GM12878 (cell line): ENCODE results near the gene OGFOD3. TPM values are rescaled to one million over a fixed set of nuclear protein-coding genes. Genes with fewer than 3 reads are reported as not detected.

Source experiments
- ASH2L ChIP-seq: fragments of 300-600, 200-600 bp; sonication (generic); IDR thresholded peaks from 2 replicates; pipeline ENCODE4 v1.6.1; 2017; ENCODE audit warnings: low read depth, mild to moderate bottlenecking, borderline replicate concordance
- CBFB ChIP-seq: IDR thresholded peaks from 2 replicates; pipeline ENCODE4 v1.6.1; 2016; ENCODE audit warnings: antibody characterized with exemption, low read depth
- CREB1 ChIP-seq: IDR thresholded peaks from 2 replicates; pipeline ENCODE4 v1.6.1; 2012; ENCODE audit warnings: low read depth, mild to moderate bottlenecking, inconsistent platforms
- DPF2 ChIP-seq: fragments of 450-650 bp; IDR thresholded peaks from 2 replicates; pipeline ENCODE4 v1.6.1; 2017; ENCODE audit warnings: mild to moderate bottlenecking
- EGR1 ChIP-seq, 2 experiments: IDR thresholded peaks; 1 replicate in 1 of 2; 2 replicates in 1 of 2; pipeline ENCODE4 v1.6.1; 2011 to 2012; ENCODE audit warnings: low read depth in 2 of 2, low read length in 2 of 2, borderline replicate concordance in 1 of 2, mild to moderate bottlenecking in 1 of 2, moderate library complexity in 1 of 2
- FOS ChIP-seq: IDR thresholded peaks from 3 replicates; pipeline ENCODE4 v1.6.1; 2011; ENCODE audit warnings: borderline replicate concordance; ENCODE audit not compliant: insufficient read length; ENCODE audit errors: extremely low read depth
- FOXK2 ChIP-seq: fragments of 450-650 bp; IDR thresholded peaks from 2 replicates; pipeline ENCODE4 v1.6.1; 2017; ENCODE audit warnings: mild to moderate bottlenecking, moderate library complexity
- IRF5 ChIP-seq: fragments of 450-650 bp; IDR thresholded peaks from 2 replicates; pipeline ENCODE4 v1.6.1; 2017; ENCODE audit warnings: borderline replicate concordance
- MTA3 ChIP-seq: IDR thresholded peaks from 2 replicates; pipeline ENCODE4 v1.6.1; 2012; ENCODE audit warnings: low read length, inconsistent platforms, borderline replicate concordance
- NFYB ChIP-seq: IDR thresholded peaks from 2 replicates; pipeline ENCODE4 v1.6.1; 2011; ENCODE audit warnings: low read depth, mild to moderate bottlenecking, low read length, improper control_type of control experiment, moderate library complexity; ENCODE audit not compliant: insufficient read depth
- POLR2A ChIP-seq: IDR thresholded peaks from 2 replicates; pipeline ENCODE4 v1.6.1; 2011; ENCODE audit warnings: low read depth, mild to moderate bottlenecking, low read length
- POU2F2 ChIP-seq: IDR thresholded peaks from 3 replicates; pipeline ENCODE4 v1.6.1; 2011; ENCODE audit warnings: low read depth, mild to moderate bottlenecking, low read length, borderline replicate concordance
- SMAD5 ChIP-seq: IDR thresholded peaks from 2 replicates; pipeline ENCODE4 v1.6.1; 2016; ENCODE audit warnings: antibody characterized with exemption, low read depth
- STAT1 ChIP-seq: fragments of 450-650 bp; conservative IDR thresholded peaks from 2 replicates; pipeline ENCODE4 v1.6.1; 2014; ENCODE audit warnings: antibody characterized with exemption, mild to moderate bottlenecking
- SUPT20H ChIP-seq: IDR thresholded peaks from 2 replicates; pipeline ENCODE4 v1.6.1; 2011; ENCODE audit warnings: low read depth, mild to moderate bottlenecking, low read length, moderate library complexity, borderline replicate concordance; ENCODE audit not compliant: control insufficient read depth
- TCF3 ChIP-seq: IDR thresholded peaks from 2 replicates; pipeline ENCODE4 v1.6.1; 2012; ENCODE audit warnings: low read depth, mild to moderate bottlenecking, low read length, borderline replicate concordance; ENCODE audit not compliant: insufficient read depth
- TCF7 ChIP-seq: IDR thresholded peaks from 2 replicates; pipeline ENCODE4 v1.6.1; 2014; ENCODE audit warnings: antibody characterized with exemption, borderline replicate concordance
- YY1 ChIP-seq: IDR thresholded peaks from 2 replicates; pipeline ENCODE4 v1.6.1; 2011; ENCODE audit warnings: low read depth, mild to moderate bottlenecking, low read length
- ZNF24 ChIP-seq: fragments of 450-650 bp; IDR thresholded peaks from 2 replicates; pipeline ENCODE4 v1.6.1; 2017; ENCODE audit warnings: antibody characterized with exemption, mild to moderate bottlenecking
- ZSCAN29 ChIP-seq: fragments of 450-650 bp; IDR thresholded peaks from 2 replicates; pipeline ENCODE4 v1.6.1; 2017; ENCODE audit warnings: mild to moderate bottlenecking, moderate library complexity
- polyA plus RNA-seq, 11 experiments: library from polyadenylated mRNA; depleted of rRNA in 4 of 11; unstranded in 6 of 11; stranded (reverse) in 5 of 11; fragments of >200 nt; fragmentation: Nextera tagmentation in 4 of 11; fragmentation: Illumina TruSeq in 1 of 11; extraction: Ambion mirVana in 4 of 11; extraction: Trizol in 1 of 11; gene quantifications; 1 replicate in 1 of 11; 2 replicates in 10 of 11; pipeline versions ENCODE4 v1.2.1 to v1.2.3, GENCODE V29; 2011 to 2016; ENCODE audit warnings: inconsistent platforms in 2 of 11, missing spikeins in 2 of 11, low read depth in 1 of 11
- total RNA-seq, 4 experiments: library from RNA; depleted of rRNA in 3 of 4; stranded (reverse); fragments of >200 nt in 3 of 4; fragmentation: Illumina TruSeq in 1 of 4; extraction: Trizol in 1 of 4; gene quantifications; 2 replicates each; pipeline versions ENCODE4 v1.2.1 to v1.2.3, GENCODE V29; 2013 to 2021
- TF ChIP-seq, protein P1 (sequence below): fragments of 450-650 bp; IDR thresholded peaks from 2 replicates; pipeline ENCODE4 v1.6.1; 2017; ENCODE audit warnings: mild to moderate bottlenecking, moderate library complexity
- TF ChIP-seq, protein P2 (sequence below): IDR thresholded peaks from 2 replicates; pipeline ENCODE4 v1.6.1; 2012; ENCODE audit warnings: mild to moderate bottlenecking, low read depth, low read length

Gene OGFOD3
- total and polyA plus RNA-seq, 10 of the 15 experiments (the other 5 are each of a cell fraction or from before 2014, with no cell fraction given) = 0.48 to 28.4 (median 18.3) TPM

GRCh38 chr17:82458179-82458884 is 39.9 kb upstream of the OGFOD3 start, which contains the start of gene NARF (continued):
- TF ChIP-seq IRF5 (no peak), CREB1 (peak; percentile 67), FOXK2 (peak; percentile 71), TCF7 (no peak), SUPT20H (no peak), ASH2L (no peak), ZNF24 (no peak), FOS (peak; percentile 77), STAT1 (no peak), SMAD5 (0 out of 2 replicates have a peak, but pooled peaks have one; percentile 3), ZSCAN29 (no peak), CBFB (no peak), POU2F2 (peak; percentile 28), MTA3 (no peak), TCF3 (0 out of 2 replicates have a peak, but pooled peaks have one; percentile 35), EGR1 (IDR thresholded peaks at IDR 0.05; ENCODE audit: borderline replicate concordance in 1 of 2, low read depth in 2 of 2, low read length in 2 of 2) (peak in 1 of 2 experiments; percentile 4; a peak in 1 of 3 replicates), NFYB (peak; percentile 98), DPF2 (peak; percentile 92), YY1 (peak; percentile 98), POLR2A (peak; percentile 95)
- TF ChIP-seq, protein P1, sequence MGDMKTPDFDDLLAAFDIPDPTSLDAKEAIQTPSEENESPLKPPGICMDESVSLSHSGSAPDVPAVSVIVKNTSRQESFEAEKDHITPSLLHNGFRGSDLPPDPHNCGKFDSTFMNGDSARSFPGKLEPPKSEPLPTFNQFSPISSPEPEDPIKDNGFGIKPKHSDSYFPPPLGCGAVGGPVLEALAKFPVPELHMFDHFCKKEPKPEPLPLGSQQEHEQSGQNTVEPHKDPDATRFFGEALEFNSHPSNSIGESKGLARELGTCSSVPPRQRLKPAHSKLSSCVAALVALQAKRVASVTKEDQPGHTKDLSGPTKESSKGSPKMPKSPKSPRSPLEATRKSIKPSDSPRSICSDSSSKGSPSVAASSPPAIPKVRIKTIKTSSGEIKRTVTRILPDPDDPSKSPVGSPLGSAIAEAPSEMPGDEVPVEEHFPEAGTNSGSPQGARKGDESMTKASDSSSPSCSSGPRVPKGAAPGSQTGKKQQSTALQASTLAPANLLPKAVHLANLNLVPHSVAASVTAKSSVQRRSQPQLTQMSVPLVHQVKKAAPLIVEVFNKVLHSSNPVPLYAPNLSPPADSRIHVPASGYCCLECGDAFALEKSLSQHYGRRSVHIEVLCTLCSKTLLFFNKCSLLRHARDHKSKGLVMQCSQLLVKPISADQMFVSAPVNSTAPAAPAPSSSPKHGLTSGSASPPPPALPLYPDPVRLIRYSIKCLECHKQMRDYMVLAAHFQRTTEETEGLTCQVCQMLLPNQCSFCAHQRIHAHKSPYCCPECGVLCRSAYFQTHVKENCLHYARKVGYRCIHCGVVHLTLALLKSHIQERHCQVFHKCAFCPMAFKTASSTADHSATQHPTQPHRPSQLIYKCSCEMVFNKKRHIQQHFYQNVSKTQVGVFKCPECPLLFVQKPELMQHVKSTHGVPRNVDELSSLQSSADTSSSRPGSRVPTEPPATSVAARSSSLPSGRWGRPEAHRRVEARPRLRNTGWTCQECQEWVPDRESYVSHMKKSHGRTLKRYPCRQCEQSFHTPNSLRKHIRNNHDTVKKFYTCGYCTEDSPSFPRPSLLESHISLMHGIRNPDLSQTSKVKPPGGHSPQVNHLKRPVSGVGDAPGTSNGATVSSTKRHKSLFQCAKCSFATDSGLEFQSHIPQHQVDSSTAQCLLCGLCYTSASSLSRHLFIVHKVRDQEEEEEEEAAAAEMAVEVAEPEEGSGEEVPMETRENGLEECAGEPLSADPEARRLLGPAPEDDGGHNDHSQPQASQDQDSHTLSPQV = 0 out of 2 replicates have a peak, but pooled peaks have one; percentile 21
- TF ChIP-seq, protein P2, sequence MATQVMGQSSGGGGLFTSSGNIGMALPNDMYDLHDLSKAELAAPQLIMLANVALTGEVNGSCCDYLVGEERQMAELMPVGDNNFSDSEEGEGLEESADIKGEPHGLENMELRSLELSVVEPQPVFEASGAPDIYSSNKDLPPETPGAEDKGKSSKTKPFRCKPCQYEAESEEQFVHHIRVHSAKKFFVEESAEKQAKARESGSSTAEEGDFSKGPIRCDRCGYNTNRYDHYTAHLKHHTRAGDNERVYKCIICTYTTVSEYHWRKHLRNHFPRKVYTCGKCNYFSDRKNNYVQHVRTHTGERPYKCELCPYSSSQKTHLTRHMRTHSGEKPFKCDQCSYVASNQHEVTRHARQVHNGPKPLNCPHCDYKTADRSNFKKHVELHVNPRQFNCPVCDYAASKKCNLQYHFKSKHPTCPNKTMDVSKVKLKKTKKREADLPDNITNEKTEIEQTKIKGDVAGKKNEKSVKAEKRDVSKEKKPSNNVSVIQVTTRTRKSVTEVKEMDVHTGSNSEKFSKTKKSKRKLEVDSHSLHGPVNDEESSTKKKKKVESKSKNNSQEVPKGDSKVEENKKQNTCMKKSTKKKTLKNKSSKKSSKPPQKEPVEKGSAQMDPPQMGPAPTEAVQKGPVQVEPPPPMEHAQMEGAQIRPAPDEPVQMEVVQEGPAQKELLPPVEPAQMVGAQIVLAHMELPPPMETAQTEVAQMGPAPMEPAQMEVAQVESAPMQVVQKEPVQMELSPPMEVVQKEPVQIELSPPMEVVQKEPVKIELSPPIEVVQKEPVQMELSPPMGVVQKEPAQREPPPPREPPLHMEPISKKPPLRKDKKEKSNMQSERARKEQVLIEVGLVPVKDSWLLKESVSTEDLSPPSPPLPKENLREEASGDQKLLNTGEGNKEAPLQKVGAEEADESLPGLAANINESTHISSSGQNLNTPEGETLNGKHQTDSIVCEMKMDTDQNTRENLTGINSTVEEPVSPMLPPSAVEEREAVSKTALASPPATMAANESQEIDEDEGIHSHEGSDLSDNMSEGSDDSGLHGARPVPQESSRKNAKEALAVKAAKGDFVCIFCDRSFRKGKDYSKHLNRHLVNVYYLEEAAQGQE = no peak
